Stimulated activated CD8-positive, alpha-beta memory T cell treated with anti-CD3 and anti-CD28 coated beads, Interleukin-12 subunit alpha, Interleukin-12 subunit beta, amount 100 ng/mL, for 24 hours (primary cell): ENCODE measurements around the gene FYCO1.

Source experiments
- DNase-seq: peaks from one replicate; pipeline ENCODE4 v3.0.0-alpha.2; 2020; ENCODE audit errors: extremely low read depth

The FYCO1 gene

GRCh38 chr3:45915518-45916231 lies 79.9 kb downstream of the FYCO1 start:
- DNase-seq = peak; percentile 55

GRCh38 chr3:45915059-45915439 lies 80.6 kb downstream of the FYCO1 start:
- no peak for DNase-seq

DNA sequence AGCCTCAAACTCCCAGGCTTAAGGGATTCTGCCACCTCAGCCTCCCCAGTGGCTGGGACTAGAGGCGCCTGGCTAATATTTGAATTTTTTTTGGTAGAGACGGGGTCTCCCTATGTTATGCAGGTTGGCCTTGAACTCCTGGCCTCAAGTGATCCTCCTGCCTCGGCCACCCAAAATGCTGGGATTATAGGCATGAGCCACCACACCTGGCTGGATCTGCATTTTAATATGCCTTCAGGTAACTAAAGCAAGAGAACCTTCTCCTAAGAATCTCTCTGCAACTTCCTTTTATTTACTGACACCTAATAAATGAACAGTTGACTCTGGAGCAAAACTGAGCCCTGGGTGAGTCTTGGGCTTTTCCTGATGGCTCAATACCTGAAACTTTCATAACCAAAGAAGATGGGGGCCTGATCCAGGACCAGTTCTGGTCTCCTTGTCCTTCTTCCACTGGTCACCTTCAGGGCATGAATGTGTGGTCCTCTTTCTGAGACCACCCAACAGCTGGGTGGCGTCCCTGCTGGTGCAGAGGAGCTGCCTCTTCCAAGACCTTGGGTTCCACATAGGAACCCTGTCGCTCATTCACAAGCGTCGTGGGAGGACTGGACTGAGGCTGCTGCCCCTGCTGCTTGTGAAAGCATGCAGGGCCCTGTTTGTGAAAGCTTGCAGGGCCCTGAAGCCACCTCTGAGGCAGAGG lies 81.1 kb downstream of the FYCO1 start:
- DNase-seq = no peak

DNA sequence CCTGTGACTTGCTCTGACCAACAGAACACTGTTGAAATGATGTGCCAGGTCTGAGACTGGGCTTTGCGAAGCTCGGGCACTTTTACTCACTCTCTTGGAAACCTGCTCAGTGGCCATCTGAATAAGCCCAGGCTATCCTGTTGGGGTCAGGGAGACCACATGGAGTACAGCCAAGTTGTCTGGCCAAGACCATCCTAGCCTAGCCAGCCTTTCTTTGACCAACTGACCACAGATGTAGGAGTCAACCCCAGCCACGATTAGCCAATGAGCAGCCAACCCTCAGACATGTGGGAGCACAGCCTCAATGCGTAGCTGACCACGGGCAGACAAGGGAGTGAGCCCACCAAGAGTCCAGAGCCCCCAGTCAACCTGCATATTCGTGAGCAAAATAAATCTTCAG lies 83.2 kb downstream of the FYCO1 start:
- no peak for DNase-seq

DNA sequence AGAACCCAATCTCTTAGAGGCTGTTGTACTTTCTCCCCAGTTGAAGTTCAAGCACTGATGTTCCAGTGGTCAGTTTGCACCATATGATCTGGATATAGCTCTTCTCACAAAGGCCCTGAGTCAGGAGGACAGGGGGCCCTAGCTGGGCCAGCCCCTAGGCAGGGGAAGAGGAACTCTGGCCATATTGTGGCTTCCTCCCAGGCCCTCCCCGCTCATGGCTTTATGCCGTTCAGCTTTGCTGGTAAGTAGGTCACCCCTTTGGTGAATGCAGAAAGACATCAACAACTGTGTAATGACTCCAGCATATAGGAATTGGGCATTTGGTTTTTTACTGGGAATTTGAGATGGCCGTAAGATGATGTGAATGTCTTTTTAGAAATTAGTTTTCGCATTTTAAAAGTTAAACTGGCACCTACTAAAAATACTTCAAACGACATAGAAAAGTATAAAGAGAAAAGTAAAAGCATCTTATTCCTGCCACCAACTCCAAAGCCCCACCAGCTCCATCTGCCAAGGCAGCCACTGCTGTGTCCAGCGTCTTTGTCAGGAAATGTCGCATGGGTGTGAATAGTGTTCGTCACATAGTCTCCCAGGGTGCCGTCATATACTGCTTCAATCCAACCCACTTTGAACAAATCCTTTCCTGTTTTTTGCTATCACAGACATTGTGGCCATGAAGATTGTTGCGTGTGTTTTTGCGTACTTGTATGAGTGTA lies 84.0 kb downstream of the FYCO1 start:
- no peak for DNase-seq

DNA sequence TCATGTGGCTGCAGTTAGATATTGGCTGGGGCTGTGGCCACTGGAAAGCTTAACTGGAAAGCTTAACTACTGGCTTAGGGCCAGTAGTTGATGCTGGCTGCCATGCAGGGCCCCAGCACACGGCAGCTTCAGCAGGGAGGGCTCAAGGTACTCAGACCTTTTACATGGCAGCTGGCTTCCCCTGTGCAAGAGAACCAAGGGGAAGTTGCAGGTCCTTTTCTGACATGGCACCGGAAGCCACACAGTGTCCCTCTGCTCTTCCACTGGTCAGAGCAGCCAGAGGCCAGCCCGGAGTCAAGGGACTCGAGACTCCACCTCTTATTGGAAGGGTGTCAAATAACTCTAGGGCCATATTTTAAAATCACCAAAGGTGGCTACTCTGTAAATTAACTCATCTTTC lies 84.7 kb downstream of the FYCO1 start:
- no peak for DNase-seq

DNA sequence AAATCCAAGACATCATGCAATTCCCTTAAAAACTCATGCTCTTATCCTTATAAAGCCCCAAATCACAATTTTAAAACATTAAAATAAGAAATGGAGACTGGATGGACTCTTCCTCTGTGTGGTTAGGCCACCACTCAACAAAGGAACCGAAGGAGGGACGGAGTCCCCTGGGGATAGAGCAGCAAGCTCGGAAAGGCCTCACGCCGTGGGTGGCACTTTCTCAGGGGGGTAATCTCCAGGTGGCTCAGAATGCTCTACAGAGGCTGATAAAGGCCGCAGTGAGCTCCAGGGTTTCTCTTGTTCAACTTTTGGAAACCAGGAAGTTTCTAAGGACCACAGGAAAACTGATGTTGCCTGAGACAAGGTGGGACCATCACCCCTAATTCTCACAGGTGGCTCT lies 86.1 kb downstream of the FYCO1 start:
- no peak for DNase-seq

DNA sequence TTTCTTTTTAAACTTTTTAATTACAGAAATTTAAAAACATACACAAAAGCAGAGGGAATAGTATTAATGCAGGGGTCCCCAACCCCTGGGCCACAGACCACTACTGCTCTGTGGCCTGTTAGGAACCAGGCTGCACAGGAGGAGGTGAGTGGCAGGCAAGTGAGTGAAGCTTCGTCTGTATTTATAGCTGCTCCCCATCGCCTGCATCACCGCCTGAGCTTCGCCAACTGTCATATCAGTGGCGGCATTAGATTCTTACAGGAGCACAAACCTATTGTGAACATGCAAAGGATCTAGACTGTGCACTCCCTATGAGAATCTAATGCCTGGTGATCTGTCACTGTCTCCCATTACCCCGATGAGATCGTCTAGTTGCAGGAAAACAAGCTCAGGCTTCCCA lies 86.9 kb downstream of the FYCO1 start:
- DNase-seq = no peak

- DNase-seq = no peak
These were observed 87.6 kb downstream of the FYCO1 start for GRCh38 chr3:45907769-45908705.

DNA sequence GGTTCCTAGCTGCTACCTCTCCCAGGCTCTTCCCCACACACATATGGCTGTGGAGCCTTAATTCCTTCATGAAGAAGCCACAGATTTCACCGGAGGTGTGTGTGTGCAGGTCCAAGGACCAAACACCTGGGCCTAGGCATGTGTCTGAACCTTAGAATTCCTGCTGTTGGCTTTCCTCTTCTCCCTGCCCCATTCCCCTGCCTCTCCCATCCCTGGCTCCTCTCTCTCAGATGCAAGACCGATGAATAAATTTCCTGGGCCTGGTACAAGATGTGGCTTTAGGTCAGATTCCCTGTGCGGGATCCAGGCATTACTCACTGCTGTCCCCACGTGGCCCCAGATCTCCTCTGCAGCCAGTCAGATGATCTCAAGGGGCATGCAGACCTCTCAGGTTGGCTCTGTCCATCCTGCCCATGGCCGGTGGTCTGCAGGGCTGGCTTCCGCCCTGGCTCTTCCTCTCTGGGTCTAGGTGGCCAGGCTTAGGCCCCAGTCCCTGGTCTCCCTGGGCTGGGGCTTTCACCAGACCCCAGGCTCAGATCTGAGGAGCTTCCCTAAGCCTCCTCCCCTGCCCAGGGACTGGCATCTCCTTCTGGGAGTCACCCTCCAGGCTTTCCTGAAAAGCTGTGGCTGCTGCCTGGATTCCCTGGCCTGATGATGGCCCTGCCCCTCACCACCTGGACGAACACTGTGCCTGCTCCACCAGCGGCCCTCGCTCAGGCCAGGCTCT lies 88.8 kb downstream of the FYCO1 start:
- DNase-seq = no peak

DNA sequence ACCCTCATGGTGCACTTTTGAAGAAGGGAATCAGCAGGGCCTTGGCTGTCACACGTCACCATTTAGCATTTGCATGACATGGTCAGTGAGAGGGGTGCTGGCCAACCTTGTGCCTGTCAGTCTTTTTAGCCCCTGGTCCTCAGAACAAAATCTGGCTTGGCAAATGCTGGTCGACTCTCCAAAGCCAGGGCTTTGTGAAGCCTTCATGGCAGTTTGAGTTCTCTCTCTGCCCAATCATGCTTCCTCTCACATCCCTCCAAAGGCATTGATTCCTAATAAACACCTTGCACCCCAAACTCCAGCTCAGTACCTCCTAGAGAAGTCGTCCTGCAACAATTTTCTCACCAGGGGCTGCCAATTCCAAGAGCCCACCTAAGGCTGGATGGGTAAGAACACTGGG lies 89.9 kb downstream of the FYCO1 start:
- no peak for DNase-seq

DNA sequence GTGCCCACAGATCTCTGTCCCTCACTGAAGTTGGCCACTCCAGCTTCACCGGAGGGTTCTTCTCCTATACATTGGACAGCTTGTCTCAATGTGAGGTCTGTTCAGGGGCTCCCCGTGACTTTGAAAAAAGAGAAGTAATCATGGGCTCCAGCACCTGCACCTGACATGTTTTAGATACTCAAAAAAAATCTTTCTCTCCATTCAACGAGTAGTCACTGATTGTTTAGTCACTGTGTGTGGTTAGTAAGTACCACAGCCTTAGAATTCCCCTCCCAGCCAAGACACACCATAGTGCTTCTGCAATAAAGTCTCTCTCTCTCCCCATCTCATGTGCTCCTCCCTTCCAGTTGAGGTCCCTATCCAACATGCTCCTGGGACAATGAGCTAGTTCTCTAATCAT lies 90.7 kb downstream of the FYCO1 start:
- DNase-seq = no peak

DNA sequence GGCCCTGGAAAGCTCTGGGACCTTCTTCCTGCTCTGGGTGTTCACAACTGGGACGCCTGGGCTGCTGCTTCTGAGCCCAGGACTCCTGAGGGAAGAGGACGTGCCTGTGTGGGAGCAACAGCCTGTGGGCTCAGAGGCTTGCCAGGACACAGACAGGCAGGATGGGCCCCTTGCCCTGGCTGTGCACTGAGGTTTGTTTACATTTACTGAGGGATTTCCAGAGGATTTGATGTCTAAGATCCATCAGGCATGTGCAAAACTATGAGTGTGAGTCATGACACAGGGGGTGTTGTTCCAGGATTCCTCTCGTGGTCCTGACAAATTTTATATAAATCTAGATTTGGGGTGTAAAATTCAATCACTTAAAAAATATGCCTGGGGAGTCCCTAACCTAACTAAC lies 98.7 kb downstream of the FYCO1 start:
- no peak for DNase-seq

GRCh38 chr3:45895686-45896468 lies 99.7 kb downstream of the FYCO1 start:
- DNase-seq = no peak

DNA sequence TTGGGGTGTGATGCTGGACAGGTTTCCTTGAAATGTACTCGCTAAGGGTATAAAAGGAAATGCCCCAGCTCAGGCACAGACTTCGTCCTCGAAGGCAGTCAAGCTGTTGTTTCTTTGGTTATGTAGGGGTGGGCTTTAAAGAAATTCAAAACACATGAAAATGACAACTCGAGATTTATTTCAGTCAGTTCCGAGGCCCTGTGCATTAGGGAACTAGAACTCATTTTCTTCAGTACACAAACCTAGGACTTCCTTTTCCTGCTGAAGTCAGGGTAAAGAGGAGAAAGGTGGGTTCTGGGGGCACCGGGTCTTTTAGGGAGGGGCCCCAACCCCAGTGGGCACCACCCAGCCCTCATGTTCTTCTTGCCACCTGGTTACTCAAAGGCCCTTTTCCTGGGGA lies 101.6 kb downstream of the FYCO1 start:
- no peak for DNase-seq

DNA sequence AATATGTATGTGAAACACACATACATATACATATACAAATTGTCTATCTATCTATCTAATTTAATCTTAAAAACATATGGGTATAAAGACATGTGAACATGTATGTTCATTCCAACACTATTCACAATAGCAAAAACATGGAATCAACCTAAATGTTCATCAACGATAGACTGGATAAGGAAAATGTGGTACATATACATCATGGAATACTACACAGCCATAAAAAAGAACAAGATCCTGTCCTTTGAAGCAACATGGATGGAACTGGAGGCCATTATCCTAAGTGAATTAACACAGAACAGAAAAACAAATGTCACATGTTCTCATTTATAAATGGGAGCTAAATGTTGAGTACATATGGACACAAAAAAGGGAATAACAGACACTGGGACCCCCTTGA lies 103.5 kb downstream of the FYCO1 start:
- DNase-seq = no peak

GRCh38 chr3:45890405-45890804 lies 105.2 kb downstream of the FYCO1 start:
- DNase-seq = no peak

DNA sequence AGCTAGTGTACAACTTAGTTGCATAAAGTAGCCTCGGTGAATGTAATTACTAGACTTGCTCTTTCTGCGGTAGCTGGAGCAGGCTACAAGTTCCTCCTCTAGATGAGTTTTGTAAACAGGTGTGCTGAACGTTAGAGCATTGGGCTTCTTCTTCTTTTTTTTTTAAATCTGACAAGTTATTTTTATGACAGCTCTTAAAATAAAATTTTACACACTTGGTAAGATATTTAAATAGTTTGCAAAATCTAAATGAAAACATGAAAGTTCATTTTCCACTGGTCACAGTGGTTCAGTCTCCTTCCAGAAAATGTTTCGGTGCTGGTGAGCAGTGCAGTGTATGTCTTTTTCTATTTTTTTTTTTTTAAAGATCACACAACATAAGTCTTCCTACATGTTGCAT lies 106.3 kb downstream of the FYCO1 start:
- no peak for DNase-seq

- DNase-seq = no peak
These were observed 107.7 kb downstream of the FYCO1 start for GRCh38 chr3:45887759-45888511.

DNA sequence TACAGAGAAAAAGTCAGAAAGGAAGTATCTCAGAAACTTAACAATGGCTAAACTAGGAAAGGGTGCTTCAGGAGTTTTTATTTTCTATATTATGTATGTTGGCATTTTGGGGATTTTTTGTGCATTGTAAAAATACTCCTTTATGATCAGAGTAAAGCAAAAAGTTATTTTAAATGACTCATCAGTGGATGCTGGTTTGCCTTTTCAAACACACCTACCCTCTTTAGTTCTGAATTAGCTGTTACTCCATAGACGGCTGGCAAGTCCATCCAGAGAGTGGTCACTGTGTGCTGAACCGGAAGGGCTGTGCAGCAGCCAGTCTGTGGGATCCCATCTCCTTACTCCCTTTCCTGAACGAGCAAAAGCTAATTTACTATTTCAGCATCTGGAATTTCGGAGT lies 108.3 kb downstream of the FYCO1 start:
- DNase-seq = no peak
